OCI-LY1 (cell line): ENCODE measurements around the gene SEMA4B.

Experiments used
- H2AFZ ChIP-seq: fragments of 200-600 bp; sonication (generic), shearing (Covaris generic); 2 replicates; pipeline ENCODE4 v1.6.0; 2014; ENCODE audit warnings: antibody characterized with exemption, mild to moderate bottlenecking, low read length
- H3F3A ChIP-seq: fragments of 200-600 bp; sonication (generic), shearing (Covaris generic); 2 replicates; pipeline ENCODE4 v1.6.0; 2014; ENCODE audit warnings: mild to moderate bottlenecking, antibody characterized with exemption, low read length, moderate library complexity; ENCODE audit not compliant: insufficient read depth
- H3K27ac ChIP-seq: fragments of 200-600 bp; sonication (generic); 2 replicates; pipeline ENCODE4 v1.5.1; 2014; ENCODE audit warnings: low read length, mixed run types, mild to moderate bottlenecking, low read depth; ENCODE audit not compliant: poor library complexity, severe bottlenecking
- H3K27me3 ChIP-seq: fragments of 200-600 bp; sonication (generic); 2 replicates; pipeline ENCODE4 v1.6.0; 2014; ENCODE audit warnings: antibody characterized with exemption, mild to moderate bottlenecking, low read length, moderate library complexity; ENCODE audit not compliant: insufficient read depth
- H3K36me3 ChIP-seq: fragments of 200-600 bp; sonication (generic); 2 replicates; pipeline ENCODE4 v1.6.1; 2014; ENCODE audit warnings: mild to moderate bottlenecking, antibody characterized with exemption, low read length, moderate library complexity, mixed read lengths; ENCODE audit not compliant: insufficient read depth
- H3K4me1 ChIP-seq: fragments of 200-600 bp; sonication (generic); 2 replicates; pipeline ENCODE4 v1.5.1; 2014; ENCODE audit warnings: mild to moderate bottlenecking, low read length, moderate library complexity; ENCODE audit not compliant: insufficient read depth, severe bottlenecking
- H3K4me2 ChIP-seq: fragments of 200-600 bp; sonication (generic), shearing (Covaris generic); 2 replicates; pipeline ENCODE4 v1.6.1; 2014; ENCODE audit warnings: low read length
- H3K4me3 ChIP-seq: fragments of 200-600 bp; sonication (generic); 2 replicates; pipeline ENCODE4 v1.5.1; 2014; ENCODE audit warnings: low read length, low read depth, mild to moderate bottlenecking, mixed read lengths; ENCODE audit not compliant: poor library complexity, severe bottlenecking
- H3K79me2 ChIP-seq: fragments of 200-600 bp; shearing (Covaris generic); 2 replicates; pipeline ENCODE4 v1.6.1; 2016; ENCODE audit warnings: mixed run types, low read length, mixed read lengths; ENCODE audit not compliant: insufficient read depth
- H3K9ac ChIP-seq: fragments of 200-600 bp; sonication (generic), shearing (Covaris generic); 2 replicates; pipeline ENCODE4 v1.6.1; 2014; ENCODE audit warnings: mild to moderate bottlenecking, low read length, mixed read lengths
- H3K9me2 ChIP-seq: fragments of 200-600 bp; sonication (generic), shearing (Covaris generic); 2 replicates; pipeline ENCODE4 v1.6.1; 2014; ENCODE audit warnings: low read depth, mild to moderate bottlenecking, low read length, mixed read lengths
- H3K9me3 ChIP-seq: fragments of 200-600 bp; shearing (Covaris generic); 2 replicates; pipeline ENCODE4 v1.6.1; 2014; ENCODE audit warnings: low read length, mixed read lengths
- H4K20me1 ChIP-seq: fragments of 200-600 bp; sonication (generic), shearing (Covaris generic); 2 replicates; pipeline ENCODE4 v1.6.0; 2016; ENCODE audit warnings: mild to moderate bottlenecking, low read length; ENCODE audit not compliant: insufficient read depth
- CTCF ChIP-seq: fragments of 200-600 bp; sonication (generic), shearing (Covaris generic); IDR thresholded peaks from 2 replicates; pipeline ENCODE4 v1.5.1; 2017; ENCODE audit warnings: mild to moderate bottlenecking, antibody characterized with exemption, low read length, moderate library complexity, mixed read lengths
- EZH2 ChIP-seq: fragments of 200-600 bp; sonication (generic), shearing (Covaris generic); IDR thresholded peaks from 2 replicates; pipeline ENCODE4 v1.8.0; 2017; ENCODE audit warnings: borderline replicate concordance, mixed run types, mild to moderate bottlenecking, antibody characterized with exemption, low read length, moderate library complexity, mixed read lengths

Gene SEMA4B

GRCh38 chr15:90202929-90203328 lies 1.8 kb downstream of the SEMA4B start:
- H3F3A ChIP-seq, result no peaks in the 10 kb centered on the region
- no peak overlapping the region for H3K27ac ChIP-seq
- H3K9me2 ChIP-seq, result no peaks in the 10 kb centered on the region
- peak overlapping the region; percentile 90 for H3K4me2 ChIP-seq
- H3K9ac ChIP-seq, result peak overlapping the region; percentile 72; the same call in 1 of the 2 replicates
- H3K79me2 ChIP-seq, result no peaks in the 10 kb centered on the region
- H3K27me3 ChIP-seq, result no peaks in the 10 kb centered on the region
- H3K9me3 ChIP-seq, result no peaks in the 10 kb centered on the region
- peaks cover 12% of the 10 kb centered on the region; the same call in 1 of the 2 replicates for H3K36me3 ChIP-seq
- peak overlapping the region; percentile 77 for H3K4me3 ChIP-seq
- no peak overlapping the region for H2AFZ ChIP-seq
- no peaks in the 10 kb centered on the region for H4K20me1 ChIP-seq
- no peak for TF ChIP-seq CTCF
- TF ChIP-seq EZH2, result no peak
- peaks cover 64% of the 10 kb centered on the region for H3K4me1 ChIP-seq

GRCh38 chr15:90203473-90203872 lies 2.3 kb downstream of the SEMA4B start:
- Histone ChIP-seq H3K27ac (no peak overlapping the region), H3K9me3 (no peaks in the 10 kb centered on the region), H3K36me3 (peaks cover 12% of the 10 kb centered on the region; the same call in 1 of the 2 replicates), H3K9me2 (no peaks in the 10 kb centered on the region), H2AFZ (no peak overlapping the region), H3F3A (no peaks in the 10 kb centered on the region), H4K20me1 (no peaks in the 10 kb centered on the region), H3K4me1 (peaks cover 64% of the 10 kb centered on the region), H3K4me2 (peak overlapping the region; percentile 90), H3K9ac (peak overlapping the region; percentile 72; the same call in 1 of the 2 replicates), H3K79me2 (no peaks in the 10 kb centered on the region), H3K27me3 (no peaks in the 10 kb centered on the region), H3K4me3 (peak overlapping the region; percentile 77)
- TF ChIP-seq CTCF (no peak), EZH2 (no peak)

- Histone ChIP-seq H3K9ac (peak overlapping the region; percentile 6; the same call in 1 of the 2 replicates), H3K27me3 (no peaks in the 10 kb centered on the region), H3K27ac (no peak overlapping the region), H3K4me2 (peak overlapping the region; percentile 90; the same call in 1 of the 2 replicates), H2AFZ (no peak overlapping the region), H3F3A (no peaks in the 10 kb centered on the region), H4K20me1 (no peaks in the 10 kb centered on the region), H3K4me1 (peaks cover 64% of the 10 kb centered on the region), H3K9me2 (no peaks in the 10 kb centered on the region), H3K9me3 (no peaks in the 10 kb centered on the region), H3K79me2 (no peaks in the 10 kb centered on the region), H3K4me3 (no peak overlapping the region), H3K36me3 (peaks cover 12% of the 10 kb centered on the region; the same call in 1 of the 2 replicates)
- no peak for TF ChIP-seq CTCF
- no peak for TF ChIP-seq EZH2
Measured at GRCh38 chr15:90203922-90204321, 2.8 kb downstream of the SEMA4B start.
